DND-41 (cell line): ENCODE measurements around the gene DNMBP.

Source experiments
- EZH2 ChIP-seq: IDR thresholded peaks from 3 replicates; pipeline ENCODE4 v1.6.1; 2012; ENCODE audit warnings: borderline replicate concordance, low read depth, mild to moderate bottlenecking, moderate library complexity, low read length, inconsistent platforms; ENCODE audit not compliant: severe bottlenecking
- TF ChIP-seq, protein P1 (sequence below): IDR thresholded peaks from 2 replicates; pipeline ENCODE4 v1.5.1; 2012; ENCODE audit warnings: borderline replicate concordance, low read length, moderate library complexity, mild to moderate bottlenecking; ENCODE audit not compliant: poor library complexity, severe bottlenecking; ENCODE audit errors: extremely low read depth

GRCh38 chr10:99973190-99973589 lies 36.6 kb downstream of the DNMBP start:
- TF ChIP-seq, protein P1, sequence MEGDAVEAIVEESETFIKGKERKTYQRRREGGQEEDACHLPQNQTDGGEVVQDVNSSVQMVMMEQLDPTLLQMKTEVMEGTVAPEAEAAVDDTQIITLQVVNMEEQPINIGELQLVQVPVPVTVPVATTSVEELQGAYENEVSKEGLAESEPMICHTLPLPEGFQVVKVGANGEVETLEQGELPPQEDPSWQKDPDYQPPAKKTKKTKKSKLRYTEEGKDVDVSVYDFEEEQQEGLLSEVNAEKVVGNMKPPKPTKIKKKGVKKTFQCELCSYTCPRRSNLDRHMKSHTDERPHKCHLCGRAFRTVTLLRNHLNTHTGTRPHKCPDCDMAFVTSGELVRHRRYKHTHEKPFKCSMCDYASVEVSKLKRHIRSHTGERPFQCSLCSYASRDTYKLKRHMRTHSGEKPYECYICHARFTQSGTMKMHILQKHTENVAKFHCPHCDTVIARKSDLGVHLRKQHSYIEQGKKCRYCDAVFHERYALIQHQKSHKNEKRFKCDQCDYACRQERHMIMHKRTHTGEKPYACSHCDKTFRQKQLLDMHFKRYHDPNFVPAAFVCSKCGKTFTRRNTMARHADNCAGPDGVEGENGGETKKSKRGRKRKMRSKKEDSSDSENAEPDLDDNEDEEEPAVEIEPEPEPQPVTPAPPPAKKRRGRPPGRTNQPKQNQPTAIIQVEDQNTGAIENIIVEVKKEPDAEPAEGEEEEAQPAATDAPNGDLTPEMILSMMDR, result peak; percentile 12
- TF ChIP-seq EZH2, result no peak
